Measurements from ENCODE around the gene CZIB. TPM values are rescaled to one million over a fixed set of nuclear protein-coding genes. Genes with fewer than 3 reads are reported as not detected.

Gene CZIB
- total and polyA plus RNA-seq, 2 of the 4 experiments (the other 2 are of a cell fraction), result 41.0 to 58.9 TPM

GRCh38 chr1:53256511-53257453, 36.3 kb upstream of the CZIB start (continued):
- TF ChIP-seq RCOR1 (IDR thresholded peaks at IDR 0.05; ENCODE audit: insufficient replicate concordance, low read length) (no peak), CHD1 (IDR thresholded peaks at IDR 0.05; ENCODE audit: low read depth, low read length) (no peak), CEBPB (IDR thresholded peaks at IDR 0.05; ENCODE audit: low read depth, low read length) (no peak)

DNA sequence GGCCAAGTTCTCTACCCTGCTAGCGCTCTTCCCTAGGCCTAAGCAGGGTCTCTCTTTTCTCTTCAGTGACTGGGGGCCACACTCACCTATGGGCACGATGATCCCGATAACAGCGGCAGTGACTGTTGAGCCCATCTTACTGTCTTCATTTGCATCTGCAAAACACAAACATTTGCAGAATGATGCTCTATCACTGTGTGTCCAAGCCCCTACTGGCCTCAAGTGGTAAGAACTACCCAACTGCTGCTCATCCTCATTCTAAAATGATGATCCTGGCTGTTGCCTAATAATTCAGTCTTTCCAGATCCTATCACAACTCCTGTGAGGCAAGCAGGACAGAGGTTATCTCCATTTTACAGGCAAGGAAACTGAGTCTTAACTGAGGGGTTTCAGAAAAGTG, 34.6 kb upstream of the CZIB start:
- Histone ChIP-seq H3K56ac (ENCODE audit: extremely low read depth, insufficient read depth, low read length) (no peak overlapping the region), H2BK5ac (ENCODE audit: low read depth, low read length, poor library complexity, severe bottlenecking) (peak overlapping the region; percentile 91), H3K4me3 (ENCODE audit: insufficient read depth, low read depth, low read length) (no peak overlapping the region), H3K9ac (ENCODE audit: low read depth, low read length) (no peak overlapping the region), H2BK120ac (ENCODE audit: low read depth, low read length) (0 out of 2 replicates have a peak overlapping the region, but pooled peaks have one; percentile 81), H3K4me1 (ENCODE audit: control insufficient read depth, insufficient read depth, low read length) (peaks cover 6% of the 10 kb centered on the region; the same call in 1 of the 2 replicates), H2BK20ac (ENCODE audit: low read depth, low read length) (peak overlapping the region; percentile 74; the same call in 1 of the 2 replicates), H2BK15ac (ENCODE audit: low read depth, low read length) (peak overlapping the region; percentile 73; the same call in 1 of the 3 replicates), H3K18ac (ENCODE audit: low read depth, low read length) (no peak overlapping the region), H3K9me1 (ENCODE audit: insufficient read depth, low read length) (peaks cover 25% of the 10 kb centered on the region), H3K79me1 (ENCODE audit: low read depth in 1 of 2, low read length in 2 of 2) (no peaks in the 10 kb centered on the region), H4K91ac (ENCODE audit: insufficient read depth, low read depth, low read length) (peak overlapping the region; percentile 53; the same call in 1 of the 2 replicates), H3K27me3 (ENCODE audit: control insufficient read depth, insufficient read depth, low read length) (no peaks in the 10 kb centered on the region), H3K4ac (ENCODE audit: low read depth, low read length) (peak overlapping the region; percentile 85; the same call in 1 of the 2 replicates), H2AFZ (replicated peaks; ENCODE audit: low read length, poor library complexity) (no peak overlapping the region), H3K36me3 (ENCODE audit: control insufficient read depth, insufficient read depth, low read length) (0 out of 2 replicates have a peak, but pooled peaks cover 1% of the 10 kb centered on the region), H3K23ac (ENCODE audit: low read depth, low read length) (no peak overlapping the region), H4K5ac (ENCODE audit: low read depth, low read length) (no peak overlapping the region), H4K8ac (ENCODE audit: low read depth in 2 of 2, low read length in 2 of 2) (no peak overlapping the region; a peak in 1 of 4 replicates), H3K14ac (replicated peaks; ENCODE audit: low read depth, low read length) (peak overlapping the region; percentile 21; the same call in 1 of the 2 replicates), H3K4me2 (ENCODE audit: low read depth, low read length) (no peak overlapping the region), H2AK9ac (replicated peaks; ENCODE audit: low read depth, low read length, poor library complexity) (no peak overlapping the region), H3K9me3 (ENCODE audit: control insufficient read depth, insufficient read depth, low read length) (no peaks in the 10 kb centered on the region), H3K27ac (ENCODE audit: insufficient read depth, low read length) (peak overlapping the region; percentile 21), H2AK5ac (ENCODE audit: low read depth, low read length) (peak overlapping the region; percentile 55), H4K20me1 (ENCODE audit: insufficient read depth, low read length) (no peaks in the 10 kb centered on the region)
- intact Hi-C loops (cut with micrococcal nuclease), result no loop called here
- 95% methylated on average over 4 of the region's 4 CpGs; no CpG with 5 or more reads in 1 of the 2 experiments for WGBS, 2 experiments (ENCODE audit: extremely low coverage in 2 of 2, insufficient read length in 1 of 2)
- ATAC-seq (ENCODE audit: low read depth) (no peak), DNase-seq (no peak)
- in situ Hi-C loops (cut with MboI; ENCODE audit: low sequenced_read_pairs), result no loop called here
- no TSS peak for BruUV-seq (replicated peaks)
- dilution Hi-C loops (cut with HindIII; ENCODE audit: low sequenced_read_pairs, unreplicated experiment), result no loop called here
- CTCF ChIA-PET, result interaction anchor here (0.5 to 0.6 kb wide), 3 partner anchors 51 to 403 kb away, joined by 3 to 5 read pairs (median 4); no protein-coding TSS in a partner anchor
- TF ChIP-seq CTCF (conservative IDR thresholded peaks at IDR 0.05; ENCODE audit: low read depth, low read length), result 0 out of 2 replicates have a peak, but pooled peaks have one; percentile 9
- TF ChIP-seq, protein P1, sequence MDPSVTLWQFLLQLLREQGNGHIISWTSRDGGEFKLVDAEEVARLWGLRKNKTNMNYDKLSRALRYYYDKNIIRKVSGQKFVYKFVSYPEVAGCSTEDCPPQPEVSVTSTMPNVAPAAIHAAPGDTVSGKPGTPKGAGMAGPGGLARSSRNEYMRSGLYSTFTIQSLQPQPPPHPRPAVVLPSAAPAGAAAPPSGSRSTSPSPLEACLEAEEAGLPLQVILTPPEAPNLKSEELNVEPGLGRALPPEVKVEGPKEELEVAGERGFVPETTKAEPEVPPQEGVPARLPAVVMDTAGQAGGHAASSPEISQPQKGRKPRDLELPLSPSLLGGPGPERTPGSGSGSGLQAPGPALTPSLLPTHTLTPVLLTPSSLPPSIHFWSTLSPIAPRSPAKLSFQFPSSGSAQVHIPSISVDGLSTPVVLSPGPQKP (IDR thresholded peaks at IDR 0.05; ENCODE audit: borderline replicate concordance, low read depth, low read length), result no peak
- peak; percentile 40; the same call in 1 of the 2 replicates for TF ChIP-seq CEBPB (IDR thresholded peaks at IDR 0.05; ENCODE audit: low read depth, low read length)
- POLR2A ChIA-PET (ENCODE audit: unreplicated experiment), result no interaction called here

All from IMR-90 (cell line).